C4-2B (cell line): ENCODE measurements around the gene KLF16.

Experiments used
- CTCF ChIP-seq: fragments of 450-650 bp; conservative IDR thresholded peaks from 2 replicates; pipeline ENCODE4 v1.5.1; 2017; ENCODE audit warnings: mild to moderate bottlenecking
- ZFX ChIP-seq: fragments of 450-650 bp; IDR thresholded peaks from 2 replicates; pipeline ENCODE4 v1.6.1; 2017

- TF ChIP-seq CTCF (no peak), ZFX (no peak)
These were observed 55.5 kb downstream of the KLF16 start for GRCh38 chr19:1807695-1808394.
